Nephron progenitor cell (in vitro differentiated cells): ENCODE results near the gene EPHX1.
"Not testable (repeated sequence)": the region's sequence is repeated elsewhere in the genome, so short reads cannot be mapped to it uniquely, and the experiment has no call there.

Experiments used
- DNase-seq: peaks from one replicate; pipeline ENCODE4 v3.0.0; 2021
- H3K27ac Mint-ChIP-seq: 2 replicates; pipeline ENCODE4 v1.8.0; 2021; ENCODE audit warnings: mild to moderate bottlenecking, moderate library complexity, mixed read lengths
- H3K27me3 Mint-ChIP-seq: 2 replicates; pipeline ENCODE4 v1.8.0; 2021; ENCODE audit warnings: mild to moderate bottlenecking, low read depth, mixed read lengths; ENCODE audit not compliant: poor library complexity
- H3K36me3 Mint-ChIP-seq: 2 replicates; pipeline ENCODE4 v1.8.0; 2021; ENCODE audit warnings: low read depth, mixed read lengths
- H3K4me1 Mint-ChIP-seq: 2 replicates; pipeline ENCODE4 v1.8.0; 2021; ENCODE audit warnings: mixed read lengths
- H3K4me3 Mint-ChIP-seq: 2 replicates; pipeline ENCODE4 v1.8.0; 2021; ENCODE audit warnings: mild to moderate bottlenecking, moderate library complexity, mixed read lengths
- H3K9me3 Mint-ChIP-seq: 2 replicates; pipeline ENCODE4 v1.8.0; 2021; ENCODE audit warnings: mild to moderate bottlenecking, moderate library complexity, mixed read lengths
- CTCF ChIP-seq: fragments of 200-600 bp; sonication (generic); IDR thresholded peaks from 2 replicates; pipeline ENCODE4 v1.5.0; 2021; ENCODE audit warnings: antibody characterized with exemption

EPHX1 gene

GRCh38 chr1:225835856-225836255 is 25.9 kb downstream of the EPHX1 start:
- Mint-ChIP-seq H3K9me3 (no peaks in the 10 kb centered on the region), H3K27me3 (no peaks in the 10 kb centered on the region), H3K27ac (no peak overlapping the region), H3K4me1 (no peaks in the 10 kb centered on the region), H3K36me3 (peaks cover 59% of the 10 kb centered on the region), H3K4me3 (no peak overlapping the region)
- TF ChIP-seq CTCF = no peak
- no peak for DNase-seq

- DNase-seq, H3K4me3 Mint-ChIP-seq, H3K4me1 Mint-ChIP-seq, H3K27ac Mint-ChIP-seq, H3K9me3 Mint-ChIP-seq, H3K27me3 Mint-ChIP-seq: not testable (repeated sequence)
- peaks cover 58% of the 10 kb centered on the region for H3K36me3 Mint-ChIP-seq
Observed at GRCh38 chr1:225836296-225836695, 26.4 kb downstream of the EPHX1 start.

GRCh38 chr1:225838793-225839192 is 28.9 kb downstream of the EPHX1 start:
- DNase-seq = no peak
- TF ChIP-seq CTCF = no peak
- Mint-ChIP-seq H3K36me3 (peaks cover 43% of the 10 kb centered on the region), H3K4me1 (peaks cover 15% of the 10 kb centered on the region), H3K27ac (peak overlapping the region; percentile 61), H3K9me3 (no peaks in the 10 kb centered on the region), H3K4me3 (no peak overlapping the region), H3K27me3 (peaks cover 2% of the 10 kb centered on the region)

- peaks cover 26% of the 10 kb centered on the region for H3K4me1 Mint-ChIP-seq
- peak overlapping the region; percentile 45 for H3K27ac Mint-ChIP-seq
- H3K4me3 Mint-ChIP-seq = no peak overlapping the region
- H3K27me3 Mint-ChIP-seq = peaks cover 2% of the 10 kb centered on the region
- no peak for TF ChIP-seq CTCF
- no peaks in the 10 kb centered on the region for H3K9me3 Mint-ChIP-seq
- H3K36me3 Mint-ChIP-seq = peaks cover 35% of the 10 kb centered on the region
- DNase-seq = no peak
Observed at GRCh38 chr1:225840223-225840610, 30.3 kb downstream of the EPHX1 start.

- Mint-ChIP-seq H3K9me3 (no peaks in the 10 kb centered on the region), H3K4me1 (peaks cover 31% of the 10 kb centered on the region), H3K27me3 (peaks cover 2% of the 10 kb centered on the region), H3K27ac (peak overlapping the region; percentile 52), H3K36me3 (peaks cover 33% of the 10 kb centered on the region), H3K4me3 (no peak overlapping the region)
- TF ChIP-seq CTCF = no peak
- DNase-seq = no peak
Observed at GRCh38 chr1:225840713-225841112, 30.8 kb downstream of the EPHX1 start.

GRCh38 chr1:225842074-225842473 is 32.1 kb downstream of the EPHX1 start:
- H3K9me3 Mint-ChIP-seq = no peaks in the 10 kb centered on the region
- H3K4me1 Mint-ChIP-seq = peaks cover 40% of the 10 kb centered on the region
- H3K4me3 Mint-ChIP-seq = no peak overlapping the region
- peaks cover 25% of the 10 kb centered on the region for H3K36me3 Mint-ChIP-seq
- peaks cover 2% of the 10 kb centered on the region for H3K27me3 Mint-ChIP-seq
- no peak overlapping the region for H3K27ac Mint-ChIP-seq
- no peak for DNase-seq
- TF ChIP-seq CTCF = no peak
